Adrenal gland (tissue), 19 donors: ENCODE results near the gene RAB33A. TPM values are rescaled to one million over a fixed set of nuclear protein-coding genes. Genes with fewer than 3 reads are reported as not detected.
A peak's percentile ranks its signal among the peaks of the same experiment; 100 is the strongest.

Experiments
- DNase-seq, 7 donors: peaks; one replicate each; pipeline ENCODE4 v3.0.0-alpha.2; 2019 to 2020
- H3K27ac ChIP-seq, 5 donors: fragments of 200-600 bp; sonication (generic) in 4 of 5; 1 replicate in 3 of 5; 2 replicates in 2 of 5; pipeline versions ENCODE4 v1.5.1 to v1.8.0; 2016 to 2020; ENCODE audit warnings: mild to moderate bottlenecking in 1 of 5
- H3K27me3 ChIP-seq: fragments of 200-600 bp; 2 replicates; pipeline ENCODE4 v1.8.0; 2021
- H3K36me3 ChIP-seq, 2 donors: fragments of 200-600 bp; replicated peaks in 1 of 2; 1 replicate in 1 of 2; 2 replicates in 1 of 2; pipeline versions ENCODE4 v1.5.1 to v1.8.0; 2018 to 2022
- H3K4me1 ChIP-seq, 2 donors: fragments of 200-600 bp; replicated peaks in 1 of 2; 1 replicate in 1 of 2; 2 replicates in 1 of 2; pipeline versions ENCODE4 v1.5.1 to v1.8.0; 2018 to 2021
- H3K4me3 ChIP-seq, 4 donors: fragments of 200-600 bp; sonication (generic) in 3 of 4; one replicate each; pipeline ENCODE4 v1.5.1; 2016 to 2018
- H3K9me3 ChIP-seq, 3 donors: fragments of 200-600 bp; sonication (generic) in 1 of 3; replicated peaks in 1 of 3; 1 replicate in 2 of 3; 2 replicates in 1 of 3; pipeline versions ENCODE4 v1.5.1 to v1.8.0; 2016 to 2021
- POLR2A ChIP-seq, 2 donors: fragments of 450-650 bp; IDR thresholded peaks; one replicate each; pipeline ENCODE4 v1.6.1; 2017; ENCODE audit warnings: antibody characterized with exemption in 2 of 2, mild to moderate bottlenecking in 2 of 2, moderate library complexity in 1 of 2
- WGBS, 4 donors: extraction: QIAGEN DNeasy Blood & Tissue Kit in 2 of 4; methylation state at CpG; one replicate each; pipeline versions ENCODE4 v1.1.5 to v1.1.7; 2013 to 2017; 5-methylcytosine and 5-hydroxymethylcytosine counted together
- intact Hi-C, 2 donors: fragments of 100-400 bp; cut with DNase I; formaldehyde crosslinking; loops; one replicate each; pipeline versions ENCODE4 v1.14.1 to v1.15.0; 2022 to 2023
- long read RNA-seq, 10 donors: library from polyadenylated mRNA in 3 of 10; unstranded in 2 of 10; stranded (forward) in 1 of 10; transcript quantifications; one replicate each; pipeline ENCODE4 v2.0.0 and lab custom pipeline, GENCODE V29; 2021 to 2026
- polyA plus RNA-seq, 3 donors: library from polyadenylated mRNA; stranded (reverse); fragments of 200-250 nt in 2 of 3; fragments of 350-450 nt in 1 of 3; fragmentation: Illumina TruSeq in 1 of 3; extraction: RNeasy Lipid Tissue Mini Kit (QIAGEN cat#74804) in 1 of 3; gene quantifications; one replicate each; pipeline ENCODE4 v1.2.3, GENCODE V29; 2013 to 2014
- total RNA-seq, 9 donors: library from RNA; depleted of rRNA in 4 of 9; stranded (reverse); fragments of >200 nt in 4 of 9; fragments of 120-200 nt in 1 of 9; fragmentation: NEBNext Ultra II Directional in 1 of 9; extraction: Animal tissue kit (Norgen Biotek cat#: 25700) in 1 of 9; gene quantifications; one replicate each; pipeline versions ENCODE4 v1.1.0 to v1.2.4, GENCODE V29; 2013 to 2023
- TF ChIP-seq, protein P1 (sequence below), 6 experiments: fragments of 450-650 bp in 4 of 6; fragments of 200-600 bp in 2 of 6; sonication (generic) in 1 of 6; IDR thresholded peaks; 1 replicate in 5 of 6; 2 replicates in 1 of 6; pipeline versions ENCODE4 v1.5.1 to v1.8.0; 2016 to 2021; ENCODE audit warnings: antibody characterized with exemption in 6 of 6, mild to moderate bottlenecking in 2 of 6, moderate library complexity in 1 of 6
- donor health status: healthy with polysubstance abuse.
- donor health status: Bipolar disorder and iron deficiency.
- donor health status: DM: yes; HTN: yes; CAD: no.
- donor health status: DM: no; HTN: no; CAD: no.
- donor health status: DM: no; HTN: no; CAD: no.
- donor health status: DM: yes; HTN: yes; CAD: no.

Gene RAB33A
- 1 to 10 TPM in 6 of 9 donors, under 1 TPM in 3; 0.24 to 7.6 (median 1.4) TPM for total RNA-seq
- polyA plus RNA-seq, result 1 to 10 TPM in 2 of 3 donors, under 1 TPM in 1; 0.40 to 1.4 (median 1.0) TPM
- long read RNA-seq, donor 1, partial matches to known transcripts, result 0 of 1 reads
- long read RNA-seq, donor 1, other reads (novel, unspliced or antisense), result 0 of 1 reads
- long read RNA-seq, donor 2, result 0 reads
- long read RNA-seq, donor 3, result 0 reads
- long read RNA-seq, donor 4, partial matches to known transcripts, result 0 of 2 reads
- long read RNA-seq, donor 4, other reads (novel, unspliced or antisense), result 0 of 2 reads
- long read RNA-seq, donor 5, transcript RAB33A-201 (2 exons, 1,258 nt), result major isoform, 5 of 5 reads
- long read RNA-seq, donor 5, partial matches to known transcripts, result 0 of 5 reads
- long read RNA-seq, donor 5, other reads (novel, unspliced or antisense), result 0 of 5 reads
- long read RNA-seq, donor 6, partial matches to known transcripts, result 0 of 2 reads
- long read RNA-seq, donor 6, other reads (novel, unspliced or antisense), result 0 of 2 reads
- long read RNA-seq, donor 7, partial matches to known transcripts, result 0 of 2 reads
- long read RNA-seq, donor 7, other reads (novel, unspliced or antisense), result 0 of 2 reads
- long read RNA-seq, donor 8, partial matches to known transcripts, result 0 of 4 reads
- long read RNA-seq, donor 8, other reads (novel, unspliced or antisense), result 0 of 4 reads
- long read RNA-seq, donor 9, partial matches to known transcripts, result 0 of 2 reads
- long read RNA-seq, donor 9, other reads (novel, unspliced or antisense), result 0 of 2 reads
- long read RNA-seq, donor 10, partial matches to known transcripts, result 0 of 1 reads
- long read RNA-seq, donor 10, other reads (novel, unspliced or antisense), result 0 of 1 reads

GRCh38 chrX:130171446-130172126, at the start of gene RAB33A:
Gene RAB33A (plus strand): TSS chrX:130171962. CDS start chrX:130172063, 101 bp downstream.
- Histone ChIP-seq H3K4me3 (peak within 1 kb of the TSS in 2 of 4 donors; percentile 19 to 51), H3K9me3 (no peaks in the 10 kb centered on the region), H3K27ac (peak within 1 kb of the TSS in 3 of 5 donors; percentile 77 to 88 (median 84)), H3K4me1 (peaks cover 9 to 28% of the 10 kb centered on the region in 2 donors), H3K27me3 (no peaks in the 10 kb centered on the region), H3K36me3 (no peaks in the 10 kb centered on the region)
- DNase-seq, result peak in 3 of 7 donors; percentile 17 to 58 (median 21)
- intact Hi-C loops, result no loop called here
- no peak for TF ChIP-seq POLR2A (IDR thresholded peaks at IDR 0.05)
- TF ChIP-seq, protein P1, sequence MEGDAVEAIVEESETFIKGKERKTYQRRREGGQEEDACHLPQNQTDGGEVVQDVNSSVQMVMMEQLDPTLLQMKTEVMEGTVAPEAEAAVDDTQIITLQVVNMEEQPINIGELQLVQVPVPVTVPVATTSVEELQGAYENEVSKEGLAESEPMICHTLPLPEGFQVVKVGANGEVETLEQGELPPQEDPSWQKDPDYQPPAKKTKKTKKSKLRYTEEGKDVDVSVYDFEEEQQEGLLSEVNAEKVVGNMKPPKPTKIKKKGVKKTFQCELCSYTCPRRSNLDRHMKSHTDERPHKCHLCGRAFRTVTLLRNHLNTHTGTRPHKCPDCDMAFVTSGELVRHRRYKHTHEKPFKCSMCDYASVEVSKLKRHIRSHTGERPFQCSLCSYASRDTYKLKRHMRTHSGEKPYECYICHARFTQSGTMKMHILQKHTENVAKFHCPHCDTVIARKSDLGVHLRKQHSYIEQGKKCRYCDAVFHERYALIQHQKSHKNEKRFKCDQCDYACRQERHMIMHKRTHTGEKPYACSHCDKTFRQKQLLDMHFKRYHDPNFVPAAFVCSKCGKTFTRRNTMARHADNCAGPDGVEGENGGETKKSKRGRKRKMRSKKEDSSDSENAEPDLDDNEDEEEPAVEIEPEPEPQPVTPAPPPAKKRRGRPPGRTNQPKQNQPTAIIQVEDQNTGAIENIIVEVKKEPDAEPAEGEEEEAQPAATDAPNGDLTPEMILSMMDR (IDR thresholded peaks at IDR 0.05), result no peak
- WGBS, 4 donors, result 0 to 54% (median 13%) methylated on average over 6 to 59 of the region's 61 CpGs

GRCh38 chrX:130124577-130124976, 47.2 kb upstream of the RAB33A start:
- no peaks in the 10 kb centered on the region for H3K4me1 ChIP-seq
- DNase-seq, result no peak
- intact Hi-C loops, result loop anchor here in 1 of 2 donors (10.0 kb wide), 1 partner anchor 70 kb away; no protein-coding TSS in a partner anchor
- H3K9me3 ChIP-seq, result no peaks in the 10 kb centered on the region
- WGBS, 4 donors, result 72 to 91% (median 83%) methylated on average over 4 of the region's 4 CpGs
- peak overlapping the region in 1 of 5 donors; percentile 29 for H3K27ac ChIP-seq
- no peaks in the 10 kb centered on the region for H3K27me3 ChIP-seq
- TF ChIP-seq, protein P1 (IDR thresholded peaks at IDR 0.05), result no peak
- no peak for TF ChIP-seq POLR2A (IDR thresholded peaks at IDR 0.05)
- no peak overlapping the region for H3K4me3 ChIP-seq
- peaks cover 0 to 5% of the 10 kb centered on the region in 2 donors for H3K36me3 ChIP-seq

DNA sequence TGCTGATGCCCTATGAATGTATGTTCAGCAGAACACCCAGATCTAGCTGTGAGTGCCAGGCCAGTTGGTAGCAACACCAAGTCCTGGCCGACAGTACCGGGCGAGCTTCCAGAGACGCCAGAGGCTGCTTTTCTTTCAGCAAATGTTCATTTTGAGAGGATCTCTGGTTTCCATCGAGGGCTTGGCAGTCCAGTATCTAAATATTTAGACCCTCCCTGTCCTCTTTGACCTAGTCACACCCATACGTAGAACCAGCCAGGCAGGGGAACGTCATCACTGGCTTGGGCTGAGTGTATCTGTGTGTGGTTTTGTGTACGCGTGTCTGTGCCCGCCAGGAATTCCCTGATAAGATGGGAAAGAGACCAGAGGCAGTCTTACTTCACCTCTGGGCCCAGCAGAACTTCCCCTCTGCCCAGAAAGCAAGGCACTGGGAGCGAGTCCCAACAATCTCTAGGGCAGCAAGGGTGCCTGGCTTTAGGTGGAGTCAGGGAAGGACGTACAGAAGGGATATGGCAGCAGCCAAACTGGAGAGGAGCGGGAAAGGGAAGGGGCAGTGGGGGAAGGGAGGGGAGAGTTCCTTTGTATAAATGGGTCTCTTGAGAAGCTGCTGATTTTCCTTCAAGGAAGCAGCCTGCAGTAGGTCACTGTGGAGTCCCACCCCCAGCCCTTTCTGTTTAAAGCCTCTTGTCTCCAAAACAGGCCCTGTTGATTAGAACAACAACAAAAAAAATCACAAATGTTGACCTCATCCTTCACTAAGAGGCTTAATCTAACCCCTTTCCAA, 46.5 kb upstream of the RAB33A start:
- H3K36me3 ChIP-seq, result peaks cover 0 to 12% of the 10 kb centered on the region in 2 donors
- H3K4me3 ChIP-seq, result no peak overlapping the region
- no peaks in the 10 kb centered on the region for H3K4me1 ChIP-seq
- H3K27ac ChIP-seq, result peak overlapping the region in 1 of 5 donors; percentile 40
- TF ChIP-seq POLR2A (IDR thresholded peaks at IDR 0.05), result no peak
- TF ChIP-seq, protein P1 (IDR thresholded peaks at IDR 0.05), result no peak
- H3K9me3 ChIP-seq, result no peaks in the 10 kb centered on the region
- peak in 1 of 7 donors; percentile 73 for DNase-seq
- 60 to 81% (median 79%) methylated on average over 4 to 13 of the region's 13 CpGs for WGBS, 4 donors
- no peaks in the 10 kb centered on the region for H3K27me3 ChIP-seq
- intact Hi-C loops, result loop anchor here in 1 of 2 donors (10.0 kb wide), 1 partner anchor 70 kb away; no protein-coding TSS in a partner anchor
